Activated CD4-positive, alpha-beta T cell treated with anti-CD3 and anti-CD28 coated beads, Interleukin-2, amount 50 U/mL, for 1 hour (primary cell): Measurements from ENCODE around the gene APOL3.
A peak's percentile ranks its signal among the peaks of the same experiment; 100 is the strongest.
"Not testable (repeated sequence)": the region's sequence is repeated elsewhere in the genome, so short reads cannot be mapped to it uniquely, and the experiment has no call there.

ENCODE experiments used
- DNase-seq: peaks from one replicate; pipeline ENCODE4 v3.0.0-alpha.2; 2020

Gene APOL3

DNA sequence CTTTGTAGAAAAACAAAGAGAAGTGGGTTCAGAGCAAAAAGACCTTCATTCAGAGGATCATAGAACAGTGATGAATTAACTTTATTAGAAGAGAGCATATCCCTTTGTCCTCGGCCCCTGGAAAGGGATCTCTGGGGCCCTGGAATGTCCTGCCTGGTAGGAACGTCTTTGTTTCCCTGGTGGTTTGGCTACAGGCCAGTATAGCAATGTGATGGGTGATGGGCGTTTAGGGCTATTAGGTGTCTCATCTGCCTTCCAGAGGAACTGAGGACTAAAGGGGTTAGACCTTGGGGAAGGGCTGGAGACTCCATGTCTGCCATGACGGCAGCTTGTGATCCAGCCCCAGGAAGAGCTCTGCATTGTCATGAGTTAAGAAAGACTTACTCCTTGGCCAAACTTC lies 32.0 kb upstream of the APOL3 start:
- no peak for DNase-seq

DNA sequence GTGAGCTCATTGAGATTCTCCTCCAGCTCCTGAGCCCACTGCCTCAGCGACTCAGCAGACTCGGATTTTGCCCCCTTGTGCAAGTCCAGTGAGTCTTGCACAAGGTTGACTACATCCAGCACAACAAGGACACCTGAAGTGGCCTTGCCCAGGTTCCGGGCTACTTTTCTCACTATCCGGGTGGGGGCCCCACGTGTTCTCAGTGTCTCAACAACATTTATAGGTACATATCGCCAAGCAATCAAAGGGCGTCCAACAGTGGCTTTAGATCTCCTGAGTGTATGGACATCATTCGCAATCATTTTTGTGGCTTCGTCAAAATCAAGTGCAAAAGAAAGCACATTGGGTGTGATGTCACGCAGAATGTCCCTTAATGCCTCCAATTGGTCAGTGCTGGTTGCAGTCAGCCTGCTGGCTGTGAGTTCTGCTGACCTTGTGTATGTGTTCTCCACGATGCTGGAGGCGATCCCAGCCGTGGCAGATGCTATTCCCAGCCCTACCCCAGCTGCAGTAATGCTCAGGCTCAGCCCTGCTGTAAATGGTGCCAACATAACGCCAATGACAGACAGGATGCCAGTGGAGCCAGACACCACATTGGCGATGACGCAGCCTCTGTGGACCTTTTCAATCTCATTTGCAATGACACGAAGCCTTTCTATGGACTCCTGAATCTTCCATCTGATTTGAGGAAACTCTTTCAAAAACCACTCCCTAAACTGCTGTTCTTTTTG lies 30.7 kb upstream of the APOL3 start:
- no peak for DNase-seq

DNA sequence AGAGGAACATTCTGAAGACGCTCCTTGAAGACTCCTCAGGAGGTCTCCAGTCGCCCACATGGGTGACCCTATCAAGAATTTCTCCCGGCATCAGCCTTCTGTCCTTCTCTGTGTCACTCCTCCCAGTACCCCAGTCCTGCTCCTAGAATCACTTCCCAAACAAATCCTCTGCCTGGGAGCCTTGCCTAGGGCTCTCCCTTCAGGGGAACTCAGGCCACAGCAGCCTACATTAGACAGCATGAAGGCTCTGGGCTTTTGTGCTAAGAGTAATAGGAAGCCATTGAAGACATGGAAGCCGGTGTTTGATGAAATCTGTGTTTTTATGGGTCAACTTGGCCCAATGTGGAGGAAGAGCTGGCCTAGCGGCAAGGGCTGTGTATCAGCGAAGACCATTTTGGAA lies 27.3 kb upstream of the APOL3 start:
- DNase-seq, result not testable (repeated sequence)

DNA sequence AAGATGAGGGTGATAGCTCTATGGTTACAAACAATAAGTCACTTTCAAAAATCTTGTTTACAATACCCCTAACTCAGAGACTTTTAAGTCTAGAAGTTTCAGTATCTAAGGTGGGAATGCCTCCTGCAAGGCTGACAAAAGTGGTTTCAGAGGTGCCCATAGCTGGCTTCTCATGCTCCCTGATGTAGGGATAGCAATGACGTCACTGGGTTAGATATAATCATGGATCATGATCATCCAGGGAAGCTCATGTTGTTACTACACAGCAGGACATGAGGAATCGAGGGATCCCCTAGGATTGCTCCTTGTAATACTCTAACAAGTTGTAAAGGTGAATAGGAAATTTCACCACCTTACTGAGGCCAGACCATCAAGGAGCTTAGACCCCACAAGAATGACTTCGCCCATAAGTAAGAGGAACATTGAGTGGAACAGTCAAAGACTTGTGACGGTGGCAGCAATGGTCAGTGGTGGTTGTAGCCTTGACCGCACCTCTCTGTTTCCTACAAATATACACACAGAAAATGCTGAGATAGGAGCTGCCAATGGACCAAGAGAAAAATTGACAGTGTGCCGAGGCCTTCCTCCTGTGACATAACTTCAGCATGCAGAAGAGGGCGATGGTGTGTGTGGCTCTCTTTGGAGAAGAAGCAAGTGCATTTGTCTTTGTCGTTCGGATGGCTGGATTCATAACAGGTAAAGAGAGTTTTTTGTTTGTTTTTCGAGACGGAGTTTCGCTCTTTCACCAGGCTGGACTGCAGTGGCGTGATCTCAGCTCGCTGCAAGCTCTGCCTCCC lies 25.5 kb upstream of the APOL3 start:
- DNase-seq, result no peak

DNA sequence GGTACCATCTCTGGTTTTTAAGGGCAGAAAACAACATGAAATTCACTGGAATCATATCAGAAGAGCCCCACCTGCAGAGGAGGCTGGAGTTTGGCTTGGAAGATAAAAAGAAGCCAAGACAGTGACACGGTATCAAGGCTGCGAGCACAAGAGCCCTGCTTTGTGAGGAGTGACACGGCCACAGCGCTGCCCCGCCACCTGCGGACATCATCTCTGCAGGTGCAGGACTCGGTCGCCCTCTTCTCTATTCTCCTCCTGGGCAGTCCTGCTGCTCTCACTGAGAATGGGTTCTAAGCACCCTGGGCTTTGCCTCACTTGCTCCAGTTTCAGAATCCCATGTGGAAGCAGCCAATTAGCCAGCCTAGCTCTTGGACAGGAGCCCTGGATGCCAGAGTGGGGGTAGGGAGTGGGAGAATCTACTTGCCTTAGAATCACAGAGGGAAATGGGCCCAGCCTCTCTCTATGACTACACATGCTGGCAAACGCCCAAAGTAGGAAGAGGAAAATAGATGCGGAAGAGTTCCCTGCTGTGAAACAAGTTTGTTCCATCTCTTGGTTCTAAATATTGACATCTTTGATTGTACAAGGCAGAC lies 24.0 kb upstream of the APOL3 start:
- DNase-seq, result no peak

DNA sequence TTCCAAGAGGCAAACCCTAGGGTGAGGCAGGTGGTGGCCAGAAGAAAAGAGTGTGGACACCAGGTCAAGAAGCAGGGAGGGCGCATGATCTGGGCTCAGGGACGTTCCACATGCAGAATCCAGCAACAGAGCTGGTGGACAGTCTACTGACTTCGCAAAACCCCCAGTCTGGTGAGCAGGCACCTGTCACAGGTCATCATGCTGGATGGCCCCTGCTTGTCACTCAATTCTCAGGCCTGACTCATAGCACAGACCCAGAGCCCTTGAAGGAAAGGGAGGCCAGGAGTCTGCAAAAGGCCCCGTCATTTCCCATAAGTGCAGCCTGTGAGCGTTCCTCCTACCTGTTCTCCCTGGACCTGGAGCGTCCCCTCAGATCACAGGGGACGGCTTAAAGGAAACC lies 22.9 kb upstream of the APOL3 start:
- DNase-seq, result no peak

DNA sequence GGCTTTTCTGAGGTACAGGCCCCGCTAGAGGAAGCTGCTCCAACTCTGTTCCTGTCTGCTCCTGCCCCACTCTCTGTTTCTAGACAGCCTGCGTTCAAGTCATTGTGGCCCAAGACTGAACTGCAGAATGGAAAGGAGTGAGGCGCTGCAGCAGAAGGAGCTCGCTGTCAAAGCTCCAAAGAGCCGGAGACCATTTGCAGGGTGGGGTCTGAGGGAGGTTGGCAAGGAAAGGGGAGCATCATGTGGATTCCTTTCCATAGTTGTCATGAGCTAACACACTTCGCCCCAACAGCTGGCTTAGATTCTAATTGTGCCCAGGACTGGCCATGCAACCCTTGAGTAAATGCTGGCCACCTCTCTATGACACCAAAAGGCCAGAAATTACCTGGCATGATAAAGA lies 22.3 kb upstream of the APOL3 start:
- no peak for DNase-seq

DNA sequence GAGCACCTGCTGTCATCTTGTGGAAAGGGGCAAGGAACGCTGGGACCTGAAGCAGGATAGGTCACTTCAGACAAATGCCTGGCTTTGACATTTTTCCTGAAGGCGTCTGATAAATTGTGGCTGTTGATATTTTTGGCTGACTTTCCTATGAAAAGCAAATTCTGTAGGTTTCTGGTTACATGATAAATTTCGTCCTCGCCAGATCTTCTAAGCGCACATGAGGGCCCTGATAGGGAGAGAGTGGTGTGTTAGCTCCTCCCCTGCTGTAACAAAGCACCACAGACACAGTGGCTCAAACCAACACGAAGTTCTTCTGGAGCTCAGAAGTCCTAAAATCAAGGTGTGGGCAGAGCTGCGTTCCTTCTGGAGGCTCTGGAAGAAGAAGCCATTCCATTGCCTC lies 21.5 kb upstream of the APOL3 start:
- DNase-seq, result no peak

DNA sequence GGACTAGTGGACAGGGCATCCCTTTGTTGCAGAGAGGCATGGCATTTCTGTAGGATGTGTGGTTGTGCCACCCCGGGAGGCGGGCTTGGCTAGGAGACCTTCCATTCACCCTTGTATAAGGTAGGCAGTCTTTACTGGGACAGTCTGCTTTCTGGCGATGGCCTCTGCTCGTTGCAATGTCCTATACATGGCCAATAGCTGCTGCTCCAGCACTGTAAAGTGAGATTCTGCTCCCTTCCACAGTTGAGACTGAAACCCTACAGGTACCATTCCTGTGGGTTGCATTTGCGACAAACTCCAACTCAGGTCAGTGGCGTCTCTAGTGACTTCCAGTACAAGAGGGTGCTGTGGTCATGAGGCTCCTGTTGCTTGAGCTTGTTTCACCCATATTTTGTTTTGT lies 20.4 kb upstream of the APOL3 start:
- no peak for DNase-seq

DNA sequence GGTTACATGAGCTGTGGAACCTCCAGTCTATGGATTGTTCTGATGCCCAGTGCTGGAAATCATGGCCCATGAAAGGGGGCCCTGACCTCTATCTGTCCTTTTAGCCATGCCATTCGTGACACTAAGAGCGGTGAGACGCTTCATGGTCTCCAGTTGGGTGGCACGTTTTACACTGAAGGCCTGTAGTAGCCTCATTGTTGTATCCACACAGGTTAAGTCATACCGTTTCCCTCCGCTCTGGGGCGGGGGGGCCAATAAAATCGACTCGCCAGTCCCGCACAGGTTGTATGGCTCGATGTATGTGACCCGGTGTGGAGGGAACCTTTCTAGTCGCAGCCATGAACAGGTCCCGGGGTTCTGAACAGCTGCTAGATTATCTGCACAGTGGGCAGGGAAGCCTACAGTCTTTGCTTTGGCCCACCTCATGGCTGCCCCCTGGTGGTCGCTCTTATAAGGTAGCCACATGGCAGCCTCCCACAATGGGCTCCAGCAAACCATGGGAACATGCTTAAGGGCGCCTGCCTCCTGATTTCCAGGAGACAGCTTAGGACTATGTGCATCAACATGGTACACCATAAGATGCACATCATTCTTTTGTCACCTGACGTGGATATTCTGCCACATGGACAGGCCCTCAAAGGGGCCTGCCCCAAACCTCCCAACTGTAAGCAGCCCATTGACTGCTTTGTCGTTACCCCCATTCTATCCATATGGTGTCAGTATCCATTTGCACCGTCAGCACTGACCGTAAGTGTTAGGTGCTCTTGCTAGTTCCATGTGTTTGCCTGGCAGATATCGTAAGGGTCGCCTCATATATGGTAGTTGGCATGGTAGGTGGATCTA lies 19.7 kb upstream of the APOL3 start:
- peak; percentile 89 for DNase-seq

DNA sequence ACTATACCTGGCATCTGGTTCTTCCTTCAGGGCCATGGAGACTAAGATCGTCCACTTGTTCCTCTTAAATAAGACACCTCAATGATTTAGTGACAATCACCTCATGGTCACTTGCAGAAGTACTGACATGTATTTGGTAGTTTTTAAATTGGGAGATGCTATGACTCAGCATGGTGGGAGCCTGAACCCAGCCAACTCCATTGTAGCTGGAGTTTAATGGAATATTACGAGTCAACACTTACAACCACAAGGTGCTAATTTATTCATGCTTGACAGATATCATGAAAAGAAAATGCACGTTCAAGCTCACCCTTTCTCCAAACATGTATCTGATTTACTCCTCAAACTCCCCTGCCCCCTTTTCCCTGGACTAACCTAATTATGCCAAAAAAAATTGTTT lies 16.6 kb upstream of the APOL3 start:
- DNase-seq, result no peak

DNA sequence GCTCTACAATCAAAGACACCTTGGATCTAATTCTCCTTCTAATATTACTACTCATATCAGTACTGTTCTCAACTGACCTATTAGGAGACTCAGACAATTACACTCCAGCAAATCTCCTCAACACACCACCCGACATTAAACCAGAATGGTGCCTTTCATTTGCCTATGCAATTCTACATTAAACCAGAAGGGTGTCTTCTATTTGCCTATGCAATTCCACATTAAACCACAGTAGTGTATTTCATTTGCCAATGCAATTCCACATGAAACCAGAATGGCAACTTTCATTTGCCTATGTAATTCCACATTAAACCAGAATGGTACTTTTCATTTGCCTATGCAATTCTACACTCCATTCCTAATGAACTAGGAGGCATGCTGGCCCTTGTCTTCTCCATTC lies 15.3 kb upstream of the APOL3 start:
- DNase-seq, result no peak

DNA sequence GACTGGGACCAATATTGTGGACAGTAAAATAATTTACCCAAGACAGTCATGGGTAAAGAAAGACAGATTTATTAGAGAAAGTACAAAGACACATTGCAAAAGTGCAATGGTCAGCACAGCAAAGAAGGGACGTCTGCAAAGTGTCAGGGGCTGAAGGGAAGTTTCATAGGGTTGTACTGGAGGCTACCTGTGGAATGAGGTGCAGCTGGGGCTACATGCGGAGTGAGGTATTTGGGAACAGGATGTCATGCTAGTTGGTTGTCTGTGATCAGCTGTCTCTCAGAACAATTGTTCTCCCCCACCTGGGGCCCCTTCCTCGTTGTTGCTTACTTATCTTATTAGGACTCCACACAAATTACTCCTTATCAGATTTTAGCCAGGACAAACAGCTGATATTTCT lies 11.4 kb upstream of the APOL3 start:
- DNase-seq, result no peak

DNA sequence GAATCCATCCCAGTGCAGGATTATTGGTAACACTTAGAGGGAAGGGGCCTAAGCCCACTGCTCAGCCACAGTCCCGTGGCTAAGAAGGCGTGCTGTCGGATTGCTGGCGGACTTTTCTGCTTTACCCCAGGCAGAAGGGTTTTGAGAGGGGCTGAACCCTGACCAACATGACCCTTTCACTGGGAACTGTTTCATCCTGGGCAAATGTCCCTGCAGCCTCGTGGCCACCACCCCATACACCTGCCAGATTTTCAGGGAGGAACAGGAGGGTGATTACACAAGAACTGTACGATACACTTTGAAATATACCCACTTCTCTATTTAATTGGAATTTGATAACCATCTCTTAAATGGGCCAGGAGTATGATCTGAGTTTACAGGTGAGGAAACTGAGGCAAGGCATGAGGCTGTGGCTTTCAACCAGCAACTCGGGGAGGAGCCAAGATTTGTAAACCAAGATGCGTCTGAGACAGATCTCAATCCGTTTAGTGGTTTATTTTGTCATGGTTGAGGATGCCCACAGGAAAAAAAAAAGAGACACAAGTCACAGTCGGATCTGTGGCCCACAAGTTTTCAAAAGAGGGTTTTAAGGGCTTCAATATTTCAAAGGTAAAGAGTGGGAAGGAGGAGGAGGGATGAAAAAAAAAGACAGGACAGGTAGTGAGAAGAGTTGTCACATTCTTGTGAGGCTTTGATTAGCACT lies 6.1 kb upstream of the APOL3 start:
- DNase-seq, result no peak

DNA sequence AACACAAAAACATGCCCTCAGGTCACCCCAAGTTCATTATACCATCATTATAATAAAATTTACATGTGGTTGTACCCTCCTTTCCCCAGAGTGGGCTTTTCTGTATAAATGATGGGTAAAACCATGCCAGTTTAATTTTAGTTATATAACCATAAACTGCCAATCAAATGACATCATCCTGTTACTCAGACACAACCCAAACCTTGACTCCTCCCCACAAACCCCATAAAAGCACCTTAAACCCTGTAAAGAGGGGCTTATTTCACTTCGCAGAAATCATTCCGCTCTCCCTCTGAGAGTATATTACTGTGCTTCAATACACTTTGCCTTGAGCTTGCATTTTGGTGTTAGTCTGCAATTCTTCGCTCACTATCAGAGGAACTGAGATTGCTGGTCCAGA lies 5.5 kb upstream of the APOL3 start:
- no peak for DNase-seq

DNA sequence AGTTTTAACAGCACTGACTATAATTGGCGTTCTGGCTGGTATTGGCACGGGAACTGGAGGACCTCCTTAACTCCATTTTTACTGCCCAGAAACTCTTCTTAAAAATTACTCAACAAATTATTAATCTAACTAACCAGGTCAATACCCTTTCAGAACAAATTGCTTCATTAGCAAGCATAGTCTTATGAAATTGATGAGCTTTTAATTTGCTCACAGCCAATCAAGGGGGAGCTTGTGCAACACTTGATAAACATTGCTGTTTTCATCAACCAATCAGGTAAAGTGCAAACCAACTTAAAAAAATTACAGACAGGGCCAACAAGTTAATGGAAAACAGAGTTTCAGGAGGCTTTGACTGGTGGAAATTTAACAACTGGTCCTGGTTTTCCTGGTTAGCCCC lies 4.6 kb upstream of the APOL3 start:
- no peak for DNase-seq

DNA sequence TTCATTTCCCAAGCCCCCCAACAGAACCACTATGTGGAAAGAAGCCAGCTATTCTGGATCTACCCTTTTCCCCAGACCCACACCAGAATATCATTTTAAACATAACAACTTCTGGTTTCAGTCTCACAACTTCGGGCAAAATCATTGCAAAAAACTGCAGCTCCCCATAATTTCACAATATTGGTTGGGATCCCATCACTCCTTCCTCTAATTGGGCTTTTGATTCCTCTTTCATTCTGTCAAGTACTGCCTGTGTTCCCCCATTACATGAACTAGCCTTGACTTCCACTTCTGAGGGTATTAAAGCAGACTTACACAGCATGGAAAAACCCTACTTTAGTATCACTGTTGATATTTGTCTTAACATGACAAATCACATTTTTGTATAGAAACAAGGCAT lies 4.1 kb upstream of the APOL3 start:
- DNase-seq, result no peak

DNA sequence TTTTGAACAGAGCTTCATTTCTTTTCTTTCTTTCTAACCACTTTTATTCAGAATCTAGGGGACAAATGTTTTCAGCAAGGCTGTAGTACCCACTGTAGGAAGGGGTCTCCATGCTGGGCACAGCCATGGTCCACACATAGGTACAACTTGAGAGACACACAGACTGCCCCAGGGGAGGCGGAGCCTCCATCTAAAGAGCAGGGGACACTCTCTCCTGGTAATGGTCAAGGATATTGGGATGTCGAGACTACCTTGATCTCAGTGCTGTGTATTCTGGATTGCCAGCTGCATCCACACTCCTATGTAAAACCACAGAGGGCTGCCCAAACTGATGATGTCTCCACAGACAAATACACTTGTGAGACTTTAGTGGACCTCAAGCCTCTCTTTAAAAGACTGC lies 2.9 kb upstream of the APOL3 start:
- no peak for DNase-seq

DNA sequence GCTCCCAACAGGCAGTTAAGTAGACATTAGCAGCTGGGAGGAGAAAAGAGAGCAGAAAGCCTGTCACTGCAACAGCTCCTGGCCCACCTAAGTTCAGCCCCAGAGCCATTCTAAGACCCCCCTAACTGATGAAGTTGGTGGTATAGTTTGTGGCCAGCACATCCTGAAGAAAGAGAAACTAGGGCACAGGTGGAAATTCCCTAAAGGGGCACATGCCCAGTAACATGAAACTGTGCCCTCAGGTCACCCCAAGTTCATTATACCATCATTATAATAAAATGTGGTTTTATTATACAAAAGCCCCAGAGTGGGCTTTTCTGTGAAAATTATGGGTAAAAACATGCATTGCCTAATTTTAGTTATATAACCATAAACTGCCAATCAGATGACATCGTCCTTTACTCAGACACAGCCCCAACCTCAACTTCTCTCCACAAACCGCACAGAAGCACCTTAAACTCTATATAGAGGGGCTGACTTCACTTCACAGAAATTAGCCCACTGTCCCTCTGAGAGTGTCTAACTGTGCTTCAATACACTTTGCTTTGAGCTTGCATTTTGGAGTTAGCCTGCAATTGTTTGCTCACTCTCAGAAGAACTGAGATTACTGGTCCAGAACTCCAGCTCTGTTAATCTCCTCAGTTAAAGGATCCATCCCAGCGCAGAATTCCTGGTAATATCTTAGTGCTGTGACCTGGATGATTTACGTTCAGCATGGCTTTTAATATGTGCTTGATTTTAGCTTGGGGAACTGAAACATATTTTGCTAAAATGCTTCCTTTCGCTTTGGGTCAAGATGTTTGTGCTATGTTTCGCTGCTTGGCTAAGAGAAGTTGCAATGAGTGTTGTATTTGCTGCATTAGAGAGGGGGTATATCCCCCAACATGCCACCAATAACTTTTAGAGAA lies 1.8 kb upstream of the APOL3 start:
- DNase-seq, result no peak

DNA sequence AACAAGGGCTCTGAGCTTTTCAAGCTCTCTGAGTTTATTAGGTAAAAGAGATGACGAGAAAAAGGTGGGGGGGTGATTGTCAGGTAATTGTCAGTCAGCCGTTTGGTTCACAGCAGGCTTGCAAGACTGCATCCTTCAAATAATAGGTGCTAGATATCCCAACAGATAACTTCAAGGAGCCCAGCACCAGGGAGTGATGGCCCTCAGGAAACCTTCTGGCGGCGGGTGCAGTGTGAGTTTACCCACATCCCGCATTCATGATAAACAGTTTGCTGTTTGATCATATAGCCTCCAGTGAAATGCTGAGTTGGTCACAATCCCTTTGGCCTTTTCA lies 1.2 kb upstream of the APOL3 start:
- DNase-seq, result not testable (repeated sequence)

DNA sequence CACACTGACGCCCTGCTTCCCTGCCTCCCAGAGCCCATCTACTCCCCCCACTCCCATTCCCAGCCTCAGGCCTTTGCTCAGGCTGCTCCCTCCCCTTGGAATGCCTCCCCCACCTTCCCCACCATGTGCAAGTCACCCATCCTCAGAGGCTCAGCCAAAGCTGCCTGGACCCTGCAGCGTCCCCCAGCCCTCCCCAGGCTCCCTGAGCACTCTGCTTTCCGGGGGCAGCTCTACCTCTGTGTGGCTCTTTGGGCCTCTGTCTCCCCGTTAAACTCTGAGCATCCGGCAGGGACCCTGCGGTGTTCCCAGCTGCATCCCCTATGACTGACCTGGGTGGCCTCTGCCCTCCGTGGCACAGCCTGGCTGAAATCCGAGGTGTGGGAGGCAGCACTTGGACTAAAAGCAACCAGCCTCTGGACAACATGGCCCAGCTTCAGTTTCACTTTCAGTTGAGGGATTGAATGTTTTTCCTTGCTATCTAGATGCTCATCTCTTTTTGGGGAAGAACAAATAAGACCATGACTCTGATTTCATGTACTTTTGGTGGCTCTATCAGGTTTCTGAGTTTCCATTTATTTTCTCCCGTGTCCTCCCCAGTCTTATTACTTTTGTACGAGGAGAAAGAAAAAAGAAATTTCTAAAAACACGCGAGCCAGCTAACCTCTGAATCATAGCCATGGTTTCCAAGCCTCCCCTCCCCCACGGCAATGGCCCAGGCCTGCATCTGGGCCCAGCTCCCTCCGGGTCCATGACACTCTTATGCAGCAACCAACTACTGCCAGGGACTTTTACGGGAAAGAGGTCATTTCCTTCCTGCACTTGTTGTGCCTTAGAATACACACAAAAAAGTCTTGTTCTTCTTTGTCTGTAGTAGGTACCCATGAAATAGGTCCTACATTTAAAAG lies 3.8 kb downstream of the APOL3 start:
- DNase-seq, result peak; percentile 77
